Measurements from ENCODE around the gene PSME4. TPM values are rescaled to one million over a fixed set of nuclear protein-coding genes. Genes with fewer than 3 reads are reported as not detected.

PSME4 gene
- total RNA-seq, 2 donors from 2014 or later: 44.3 to 61.4 TPM

- Histone ChIP-seq H3K4me1 (no peaks in the 10 kb centered on the region), H3K27ac (no peak overlapping the region), H3K9me3 (no peaks in the 10 kb centered on the region), H3K36me3 (peaks cover 32% of the 10 kb centered on the region), H3K27me3 (no peaks in the 10 kb centered on the region), H3K4me3 (no peak overlapping the region)
- DNase-seq (ENCODE audit: low spot score): no peak
- no peak for TF ChIP-seq CTCF (IDR thresholded peaks at IDR 0.05)
Observed at GRCh38 chr2:53911434-53912189, 59.2 kb downstream of the PSME4 start.

DNA sequence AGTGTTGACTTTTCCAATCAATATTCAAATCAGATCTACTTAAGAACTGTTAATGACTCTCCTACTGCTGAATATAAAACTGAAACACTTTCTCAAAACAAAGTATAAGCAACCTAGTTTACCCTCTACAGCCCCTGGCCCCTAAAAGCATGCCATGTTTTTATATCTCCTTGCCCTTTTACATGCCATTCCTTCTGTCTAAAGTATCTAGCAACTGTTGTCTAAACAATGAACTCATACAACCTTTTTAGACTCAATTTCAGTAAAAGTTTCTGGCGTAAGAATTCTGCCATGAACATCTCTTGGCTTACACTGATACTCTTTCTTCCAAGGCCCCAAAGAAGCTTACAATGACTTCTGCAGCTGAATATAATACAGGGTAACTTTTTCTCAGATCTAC lies 63.2 kb downstream of the PSME4 start:
- Histone ChIP-seq H3K36me3 (peaks cover 70% of the 10 kb centered on the region), H3K9me3 (no peaks in the 10 kb centered on the region), H3K4me3 (no peak overlapping the region), H3K4me1 (no peaks in the 10 kb centered on the region), H3K27me3 (no peaks in the 10 kb centered on the region), H3K27ac (no peak overlapping the region)
- TF ChIP-seq CTCF (IDR thresholded peaks at IDR 0.05): no peak
- no peak for DNase-seq (ENCODE audit: low spot score)

DNA sequence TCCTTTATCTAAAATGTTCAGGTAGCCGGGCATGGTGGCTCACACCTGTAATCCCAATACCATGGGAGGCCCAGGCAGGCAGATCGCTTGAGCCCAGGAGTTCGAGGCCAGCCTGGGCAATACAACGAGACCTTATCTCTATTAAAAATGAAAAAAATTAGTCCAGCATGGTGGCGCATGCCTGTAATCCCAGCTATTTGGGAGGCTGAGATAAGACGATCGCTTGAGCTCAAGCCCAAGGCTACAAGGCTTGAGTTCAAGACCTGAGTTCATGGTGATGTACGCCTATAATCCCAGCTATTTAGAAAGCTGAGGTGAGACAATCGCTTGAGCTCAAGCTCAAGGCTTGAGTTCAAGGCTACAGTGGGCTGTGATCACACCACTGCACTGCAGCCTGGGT lies 65.4 kb downstream of the PSME4 start:
- Histone ChIP-seq H3K27me3 (no peaks in the 10 kb centered on the region), H3K4me3 (no peak overlapping the region), H3K9me3 (no peaks in the 10 kb centered on the region), H3K36me3 (peaks cover 91% of the 10 kb centered on the region), H3K27ac (no peak overlapping the region), H3K4me1 (no peaks in the 10 kb centered on the region)
- no peak for TF ChIP-seq CTCF (IDR thresholded peaks at IDR 0.05)
- no peak for DNase-seq (ENCODE audit: low spot score)

DNA sequence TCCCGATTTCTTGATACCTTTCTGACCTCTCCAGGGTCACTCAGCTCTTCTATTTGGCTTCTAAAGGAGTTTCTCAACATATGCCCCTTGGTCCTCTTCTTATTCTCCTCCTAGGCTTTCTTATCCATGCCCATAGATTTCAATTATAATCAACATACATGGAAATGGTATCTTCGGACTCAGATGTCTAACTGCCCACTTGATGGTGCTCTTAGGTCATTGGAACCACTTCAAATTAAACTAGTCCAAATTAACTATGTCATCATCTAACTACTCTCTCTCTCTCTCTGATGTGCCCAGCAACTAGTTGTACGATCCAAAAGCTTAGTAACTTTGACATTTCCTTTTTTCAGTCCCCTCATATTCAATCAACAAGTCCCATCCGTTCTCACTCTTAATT lies 67.8 kb downstream of the PSME4 start:
- Histone ChIP-seq H3K27me3 (no peaks in the 10 kb centered on the region), H3K9me3 (no peaks in the 10 kb centered on the region), H3K27ac (no peak overlapping the region), H3K36me3 (peaks cover 94% of the 10 kb centered on the region), H3K4me3 (no peak overlapping the region), H3K4me1 (no peaks in the 10 kb centered on the region)
- no peak for DNase-seq (ENCODE audit: low spot score)
- no peak for TF ChIP-seq CTCF (IDR thresholded peaks at IDR 0.05)

GRCh38 chr2:53901192-53901591 lies 69.6 kb downstream of the PSME4 start:
- Histone ChIP-seq H3K4me3 (no peak overlapping the region), H3K27ac (no peak overlapping the region), H3K27me3 (no peaks in the 10 kb centered on the region), H3K4me1 (no peaks in the 10 kb centered on the region), H3K9me3 (no peaks in the 10 kb centered on the region), H3K36me3 (peaks cover 89% of the 10 kb centered on the region)
- DNase-seq (ENCODE audit: low spot score): no peak
- no peak for TF ChIP-seq CTCF (IDR thresholded peaks at IDR 0.05)

DNA sequence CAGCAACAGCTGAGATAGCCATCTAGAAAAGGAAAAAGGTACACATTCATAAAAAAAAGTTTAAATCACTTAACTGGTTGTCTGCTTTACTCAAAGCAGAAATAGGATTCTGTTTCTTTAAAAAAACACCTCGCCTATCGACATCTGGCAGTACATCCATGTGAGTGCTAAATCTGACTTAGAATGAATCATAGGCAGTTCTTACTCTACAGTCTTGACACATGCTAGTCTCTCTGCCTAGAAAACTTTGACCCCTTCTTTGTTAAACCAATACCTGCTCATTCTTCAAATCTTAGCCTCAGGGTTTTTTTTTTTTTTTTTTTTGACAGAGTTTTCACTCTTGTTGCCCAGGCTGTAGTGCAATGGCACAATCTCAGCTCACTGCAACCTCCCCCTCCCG lies 73.9 kb downstream of the PSME4 start:
- DNase-seq (ENCODE audit: low spot score): no peak
- Histone ChIP-seq H3K36me3 (peaks cover 79% of the 10 kb centered on the region), H3K9me3 (no peaks in the 10 kb centered on the region), H3K27me3 (no peaks in the 10 kb centered on the region), H3K4me1 (no peaks in the 10 kb centered on the region), H3K27ac (no peak overlapping the region), H3K4me3 (no peak overlapping the region)
- TF ChIP-seq CTCF (IDR thresholded peaks at IDR 0.05): no peak

Measured in right atrium auricular region (tissue), 2 donors.